Ascending aorta (tissue), 2 donors: ENCODE data around the gene KIDINS220. TPM values are rescaled to one million over a fixed set of nuclear protein-coding genes. Genes with fewer than 3 reads are reported as not detected.

Source experiments
- DNase-seq, 2 donors: peaks; one replicate each; pipeline ENCODE4 v3.0.0-alpha.2; 2019; ENCODE audit warnings: low spot score in 2 of 2
- H3K27ac ChIP-seq, 2 donors: fragments of 200-600 bp; sonication (generic); one replicate each; pipeline ENCODE4 v1.5.1; 2016 to 2017; ENCODE audit warnings: mild to moderate bottlenecking in 1 of 2
- H3K27me3 ChIP-seq: fragments of 200-600 bp; sonication (generic); one replicate; pipeline ENCODE4 v1.5.1; 2017
- H3K36me3 ChIP-seq, 2 donors: fragments of 200-600 bp; sonication (generic); one replicate each; pipeline ENCODE4 v1.5.1; 2016
- H3K4me1 ChIP-seq, 2 donors: fragments of 200-600 bp; sonication (generic); one replicate each; pipeline ENCODE4 v1.5.1; 2016 to 2017; ENCODE audit warnings: mild to moderate bottlenecking in 1 of 2
- H3K4me3 ChIP-seq, 2 donors: fragments of 200-600 bp; sonication (generic); one replicate each; pipeline ENCODE4 v1.5.1; 2016 to 2017; ENCODE audit warnings: mild to moderate bottlenecking in 1 of 2
- H3K9me3 ChIP-seq, 2 donors: fragments of 200-600 bp; sonication (generic); one replicate each; pipeline ENCODE4 v1.5.1; 2016
- intact Hi-C: fragments of 100-400 bp; cut with DNase I; formaldehyde crosslinking; loops from one replicate; pipeline ENCODE4 v1.15.1; 2023
- total RNA-seq: library from RNA; depleted of rRNA; stranded (reverse); fragments of >200 nt; gene quantifications from one replicate; pipeline ENCODE4 v1.1.0, GENCODE V29; 2016
- TF ChIP-seq, protein P1 (sequence below), 3 experiments: fragments of 200-600 bp in 2 of 3; fragments of 450-650 bp in 1 of 3; sonication (generic) in 2 of 3; IDR thresholded peaks; one replicate each; pipeline ENCODE4 v1.5.1; 2016 to 2019; ENCODE audit warnings: antibody characterized with exemption in 3 of 3, mild to moderate bottlenecking in 1 of 3, moderate library complexity in 1 of 3

KIDINS220 gene
- total RNA-seq, 1 donor from 2014 or later = 59.1 TPM

DNA sequence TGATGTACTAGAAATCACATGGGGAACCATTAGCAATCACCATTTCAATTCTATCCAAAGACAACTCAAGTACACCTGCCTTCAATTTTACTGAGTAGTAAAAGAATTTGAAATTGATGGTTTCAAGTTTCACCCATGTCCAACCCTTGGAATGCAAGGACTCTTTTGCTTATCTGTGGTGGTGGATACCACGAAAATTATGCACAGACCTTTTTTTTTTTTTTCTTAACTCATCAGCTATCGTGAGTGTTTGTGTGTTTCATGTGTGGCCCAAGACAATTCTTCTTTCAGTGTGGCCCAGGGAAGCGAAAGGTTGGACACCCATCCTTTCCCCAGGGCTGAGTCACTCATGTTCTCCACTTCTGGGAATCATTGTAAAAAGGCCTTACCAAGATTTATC, 132.5 kb downstream of the KIDINS220 start:
- intact Hi-C loops = no loop called here
- peaks cover 0 to 4% of the 10 kb centered on the region in 2 donors for H3K4me1 ChIP-seq

DNA sequence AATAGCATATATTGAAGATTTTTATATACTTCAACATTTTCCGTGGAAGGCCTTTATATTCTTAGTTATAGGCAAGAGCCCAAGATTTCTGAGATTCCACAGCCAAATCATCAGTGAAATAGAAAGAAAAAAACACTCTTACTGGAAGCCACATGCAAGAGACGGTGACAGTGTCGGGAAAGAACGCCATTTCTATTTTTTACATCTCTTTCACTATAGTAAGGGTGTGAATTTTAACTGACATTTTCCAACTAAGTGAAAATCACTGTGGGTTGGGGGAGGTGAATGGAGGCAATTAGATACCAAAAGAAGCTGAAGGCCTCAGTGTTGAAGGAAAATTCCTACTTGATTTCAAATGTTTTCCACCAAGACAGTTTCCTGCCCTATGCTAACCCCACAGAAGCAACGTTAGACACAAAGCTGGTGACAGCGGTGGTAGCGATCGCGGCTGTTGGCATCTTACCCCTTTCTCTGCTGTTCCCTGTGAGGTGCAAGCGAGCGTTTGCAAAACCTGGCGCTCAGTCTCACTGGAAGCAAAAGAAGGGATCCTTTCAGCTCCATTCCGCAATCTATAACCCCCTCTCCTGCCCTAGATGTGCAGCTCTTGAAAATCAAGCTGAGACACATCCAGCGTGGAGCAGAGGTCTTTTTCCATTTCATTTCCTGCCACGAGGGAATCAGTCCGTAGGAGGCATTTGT, 135.6 kb downstream of the KIDINS220 start:
- H3K9me3 ChIP-seq = no peaks in the 10 kb centered on the region
- H3K27me3 ChIP-seq = no peaks in the 10 kb centered on the region
- no peak for DNase-seq
- intact Hi-C loops = no loop called here
- no peak overlapping the region for H3K4me3 ChIP-seq
- H3K27ac ChIP-seq = no peak overlapping the region
- H3K4me1 ChIP-seq = peaks cover 0 to 4% of the 10 kb centered on the region in 2 donors
- H3K36me3 ChIP-seq = no peaks in the 10 kb centered on the region
- TF ChIP-seq, protein P1, sequence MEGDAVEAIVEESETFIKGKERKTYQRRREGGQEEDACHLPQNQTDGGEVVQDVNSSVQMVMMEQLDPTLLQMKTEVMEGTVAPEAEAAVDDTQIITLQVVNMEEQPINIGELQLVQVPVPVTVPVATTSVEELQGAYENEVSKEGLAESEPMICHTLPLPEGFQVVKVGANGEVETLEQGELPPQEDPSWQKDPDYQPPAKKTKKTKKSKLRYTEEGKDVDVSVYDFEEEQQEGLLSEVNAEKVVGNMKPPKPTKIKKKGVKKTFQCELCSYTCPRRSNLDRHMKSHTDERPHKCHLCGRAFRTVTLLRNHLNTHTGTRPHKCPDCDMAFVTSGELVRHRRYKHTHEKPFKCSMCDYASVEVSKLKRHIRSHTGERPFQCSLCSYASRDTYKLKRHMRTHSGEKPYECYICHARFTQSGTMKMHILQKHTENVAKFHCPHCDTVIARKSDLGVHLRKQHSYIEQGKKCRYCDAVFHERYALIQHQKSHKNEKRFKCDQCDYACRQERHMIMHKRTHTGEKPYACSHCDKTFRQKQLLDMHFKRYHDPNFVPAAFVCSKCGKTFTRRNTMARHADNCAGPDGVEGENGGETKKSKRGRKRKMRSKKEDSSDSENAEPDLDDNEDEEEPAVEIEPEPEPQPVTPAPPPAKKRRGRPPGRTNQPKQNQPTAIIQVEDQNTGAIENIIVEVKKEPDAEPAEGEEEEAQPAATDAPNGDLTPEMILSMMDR (IDR thresholded peaks at IDR 0.05) = no peak

More for the DNA sequence above, 132.5 kb downstream of the KIDINS220 start:
- no peak for DNase-seq
- no peaks in the 10 kb centered on the region for H3K36me3 ChIP-seq
- TF ChIP-seq, protein P1 (IDR thresholded peaks at IDR 0.05) = no peak
- H3K27me3 ChIP-seq = no peaks in the 10 kb centered on the region
- H3K9me3 ChIP-seq = no peaks in the 10 kb centered on the region
- no peak overlapping the region for H3K4me3 ChIP-seq
- H3K27ac ChIP-seq = no peak overlapping the region

DNA sequence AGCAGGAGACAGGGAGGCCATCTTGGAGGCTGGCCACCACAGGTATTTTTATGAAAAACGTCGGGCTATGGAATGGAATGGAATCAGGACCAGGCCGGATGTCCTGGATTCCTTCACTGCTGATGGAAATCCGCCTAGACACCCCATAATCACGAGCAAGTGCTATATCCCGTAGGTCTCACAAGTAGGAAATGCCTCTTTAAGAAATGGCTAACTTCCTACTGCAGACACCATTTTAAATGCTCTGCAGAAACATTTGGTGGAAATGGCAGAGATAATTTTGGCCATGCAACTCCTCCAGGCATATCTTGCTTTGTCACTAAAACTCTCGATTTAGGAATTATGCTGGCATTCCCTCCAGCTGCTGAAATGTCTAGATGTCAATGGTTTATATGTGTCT, 137.6 kb downstream of the KIDINS220 start:
- intact Hi-C loops = no loop called here
- no peaks in the 10 kb centered on the region for H3K9me3 ChIP-seq
- H3K36me3 ChIP-seq = no peaks in the 10 kb centered on the region
- H3K27ac ChIP-seq = no peak overlapping the region
- no peak overlapping the region for H3K4me3 ChIP-seq
- no peaks in the 10 kb centered on the region for H3K27me3 ChIP-seq
- peaks cover 0 to 4% of the 10 kb centered on the region in 2 donors for H3K4me1 ChIP-seq
- TF ChIP-seq, protein P1 (IDR thresholded peaks at IDR 0.05) = no peak
- no peak for DNase-seq

DNA sequence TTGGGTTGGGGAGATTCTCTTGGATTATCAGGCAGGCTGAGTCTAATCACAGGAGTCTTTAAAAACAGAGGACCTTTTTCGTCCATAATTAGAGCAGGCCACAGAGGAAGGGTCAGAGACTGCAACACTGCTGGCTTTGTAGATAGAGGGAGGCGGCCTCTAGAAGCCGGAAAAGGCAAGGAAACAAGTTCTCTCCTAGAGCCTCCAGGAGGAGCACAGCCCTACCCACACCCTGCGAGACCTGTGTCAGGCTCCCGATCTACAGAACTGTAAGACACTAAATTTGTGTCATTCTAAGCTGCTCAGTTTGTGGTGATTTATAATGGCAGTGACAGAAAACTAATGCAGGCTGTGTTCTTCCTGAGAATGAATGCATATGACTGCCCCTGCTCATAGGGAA, 140.2 kb downstream of the KIDINS220 start:
- Histone ChIP-seq H3K36me3 (no peaks in the 10 kb centered on the region), H3K4me1 (peaks cover 0 to 2% of the 10 kb centered on the region in 2 donors), H3K27ac (no peak overlapping the region), H3K27me3 (no peaks in the 10 kb centered on the region), H3K4me3 (no peak overlapping the region), H3K9me3 (no peaks in the 10 kb centered on the region)
- DNase-seq = no peak
- TF ChIP-seq, protein P1 (IDR thresholded peaks at IDR 0.05) = no peak
- intact Hi-C loops = no loop called here

DNA sequence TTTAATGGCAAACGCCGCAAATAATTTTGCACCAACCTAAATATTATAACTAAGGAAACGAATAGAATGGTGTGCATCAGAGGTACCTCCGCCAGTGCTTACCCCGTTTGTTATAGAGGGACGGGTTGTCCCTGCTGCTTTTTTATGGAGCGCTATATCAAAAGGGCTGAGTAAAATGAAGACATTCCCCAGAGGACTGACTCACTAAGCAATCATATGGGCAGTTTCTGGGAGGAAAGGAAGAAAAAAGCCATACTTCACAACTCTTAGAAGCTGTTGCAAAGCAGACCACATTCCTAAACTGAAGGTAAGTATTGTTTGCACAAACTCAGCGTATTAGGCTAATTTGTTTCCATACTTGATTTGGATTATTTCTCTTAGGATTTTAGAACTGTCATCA, 142.7 kb downstream of the KIDINS220 start:
- DNase-seq = no peak
- H3K27me3 ChIP-seq = no peaks in the 10 kb centered on the region
- H3K36me3 ChIP-seq = no peaks in the 10 kb centered on the region
- H3K4me1 ChIP-seq = no peaks in the 10 kb centered on the region
- H3K9me3 ChIP-seq = no peaks in the 10 kb centered on the region
- TF ChIP-seq, protein P1 (IDR thresholded peaks at IDR 0.05) = no peak
- intact Hi-C loops = no loop called here
- H3K27ac ChIP-seq = no peak overlapping the region
- no peak overlapping the region for H3K4me3 ChIP-seq
